Stomach (tissue), 4 donors: ENCODE measurements around the gene ITGA6.

Experiments used
- CTCF ChIP-seq, 7 experiments: fragments of 450-650 bp in 4 of 7; fragments of 200-600 bp in 3 of 7; sonication (generic) in 3 of 7; IDR thresholded peaks; one replicate each; pipeline ENCODE4 v1.5.1; 2016 to 2019; ENCODE audit warnings: antibody characterized with exemption in 7 of 7, control low read depth in 2 of 7, mild to moderate bottlenecking in 1 of 7
- EP300 ChIP-seq: sonication (generic); formaldehyde crosslinking; IDR thresholded peaks from one replicate; pipeline ENCODE4 v1.6.1; 2017; ENCODE audit warnings: antibody characterized with exemption
- POLR2AphosphoS5 ChIP-seq, 3 donors: sonication (generic); formaldehyde crosslinking; IDR thresholded peaks; one replicate each; pipeline ENCODE4 v1.6.1; 2016; ENCODE audit warnings: antibody characterized with exemption in 3 of 3

- TF ChIP-seq CTCF (IDR thresholded peaks at IDR 0.05), result no peak
- TF ChIP-seq EP300, result no peak
- no peak for TF ChIP-seq POLR2AphosphoS5 (IDR thresholded peaks at IDR 0.05)
These were observed 40.0 kb downstream of the ITGA6 start for GRCh38 chr2:172467382-172467781.
